Measurements from ENCODE around the gene CEP83. TPM values are rescaled to one million over a fixed set of nuclear protein-coding genes. Genes with fewer than 3 reads are reported as not detected.
A peak's percentile ranks its signal among the peaks of the same experiment; 100 is the strongest.

CEP83 gene
- total RNA-seq, 1 experiment from 2014 or later, result 26.2 TPM

DNA sequence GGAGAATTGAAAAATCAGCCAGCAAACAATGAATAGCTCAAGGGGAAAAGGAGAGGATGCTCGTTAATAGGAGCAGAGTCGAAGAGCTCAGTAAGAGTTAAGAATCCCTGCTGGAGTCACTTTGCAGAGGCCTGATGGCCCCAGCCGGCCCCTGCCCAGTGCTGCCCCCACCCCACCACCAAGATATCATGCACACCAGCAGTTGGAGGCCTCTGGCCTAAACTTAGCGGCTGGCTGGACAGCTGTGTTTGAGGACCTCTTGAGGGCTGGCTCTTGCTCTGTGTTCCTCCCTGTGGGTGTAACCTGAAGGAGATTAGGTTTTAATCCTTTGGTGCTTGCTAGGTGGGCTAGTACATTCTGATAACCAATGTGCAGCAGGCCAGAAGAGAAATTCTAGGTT lies 169.3 kb downstream of the CEP83 start:
- no peak for DNase-seq (ENCODE audit: low spot score)
- Mint-ChIP-seq H3K27me3 (ENCODE audit: low read depth) (no peaks in the 10 kb centered on the region), H3K27ac (no peak overlapping the region), H3K4me3 (no peak overlapping the region), H3K9me3 (no peaks in the 10 kb centered on the region), H3K4me1 (peaks cover 49% of the 10 kb centered on the region), H3K36me3 (no peaks in the 10 kb centered on the region)
- POLR2A ChIA-PET, result no interaction called here
- CTCF ChIA-PET, result interaction anchor here (0.9 to 1.4 kb wide), 4 partner anchors 69 to 244 kb away, joined by 3 to 5 read pairs (median 4); no protein-coding TSS in a partner anchor
- TF ChIP-seq IRF2 (CRISPR knock-in tag; IDR thresholded peaks at IDR 0.05; ENCODE audit: borderline replicate concordance, low read depth) (no peak), OVOL2 (CRISPR knock-in tag; IDR thresholded peaks at IDR 0.05; ENCODE audit: borderline replicate concordance) (no peak), ZNF425 (CRISPR knock-in tag; conservative IDR thresholded peaks at IDR 0.05) (no peak), STAT6 (CRISPR knock-in tag; conservative IDR thresholded peaks at IDR 0.05; ENCODE audit: low read depth) (no peak), IRF1 (CRISPR knock-in tag; IDR thresholded peaks at IDR 0.05) (no peak), NR2C2 (CRISPR knock-in tag; IDR thresholded peaks at IDR 0.05) (no peak), NFYB (CRISPR knock-in tag; conservative IDR thresholded peaks at IDR 0.05; ENCODE audit: low read depth) (no peak), ZNF219 (CRISPR knock-in tag; IDR thresholded peaks at IDR 0.05; ENCODE audit: borderline replicate concordance) (no peak)
- TF ChIP-seq, protein P1, sequence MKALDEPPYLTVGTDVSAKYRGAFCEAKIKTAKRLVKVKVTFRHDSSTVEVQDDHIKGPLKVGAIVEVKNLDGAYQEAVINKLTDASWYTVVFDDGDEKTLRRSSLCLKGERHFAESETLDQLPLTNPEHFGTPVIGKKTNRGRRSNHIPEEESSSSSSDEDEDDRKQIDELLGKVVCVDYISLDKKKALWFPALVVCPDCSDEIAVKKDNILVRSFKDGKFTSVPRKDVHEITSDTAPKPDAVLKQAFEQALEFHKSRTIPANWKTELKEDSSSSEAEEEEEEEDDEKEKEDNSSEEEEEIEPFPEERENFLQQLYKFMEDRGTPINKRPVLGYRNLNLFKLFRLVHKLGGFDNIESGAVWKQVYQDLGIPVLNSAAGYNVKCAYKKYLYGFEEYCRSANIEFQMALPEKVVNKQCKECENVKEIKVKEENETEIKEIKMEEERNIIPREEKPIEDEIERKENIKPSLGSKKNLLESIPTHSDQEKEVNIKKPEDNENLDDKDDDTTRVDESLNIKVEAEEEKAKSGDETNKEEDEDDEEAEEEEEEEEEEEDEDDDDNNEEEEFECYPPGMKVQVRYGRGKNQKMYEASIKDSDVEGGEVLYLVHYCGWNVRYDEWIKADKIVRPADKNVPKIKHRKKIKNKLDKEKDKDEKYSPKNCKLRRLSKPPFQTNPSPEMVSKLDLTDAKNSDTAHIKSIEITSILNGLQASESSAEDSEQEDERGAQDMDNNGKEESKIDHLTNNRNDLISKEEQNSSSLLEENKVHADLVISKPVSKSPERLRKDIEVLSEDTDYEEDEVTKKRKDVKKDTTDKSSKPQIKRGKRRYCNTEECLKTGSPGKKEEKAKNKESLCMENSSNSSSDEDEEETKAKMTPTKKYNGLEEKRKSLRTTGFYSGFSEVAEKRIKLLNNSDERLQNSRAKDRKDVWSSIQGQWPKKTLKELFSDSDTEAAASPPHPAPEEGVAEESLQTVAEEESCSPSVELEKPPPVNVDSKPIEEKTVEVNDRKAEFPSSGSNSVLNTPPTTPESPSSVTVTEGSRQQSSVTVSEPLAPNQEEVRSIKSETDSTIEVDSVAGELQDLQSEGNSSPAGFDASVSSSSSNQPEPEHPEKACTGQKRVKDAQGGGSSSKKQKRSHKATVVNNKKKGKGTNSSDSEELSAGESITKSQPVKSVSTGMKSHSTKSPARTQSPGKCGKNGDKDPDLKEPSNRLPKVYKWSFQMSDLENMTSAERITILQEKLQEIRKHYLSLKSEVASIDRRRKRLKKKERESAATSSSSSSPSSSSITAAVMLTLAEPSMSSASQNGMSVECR (CRISPR knock-in tag; IDR thresholded peaks at IDR 0.05; ENCODE audit: borderline replicate concordance), result no peak
- peak; percentile 56 for ATAC-seq

DNA sequence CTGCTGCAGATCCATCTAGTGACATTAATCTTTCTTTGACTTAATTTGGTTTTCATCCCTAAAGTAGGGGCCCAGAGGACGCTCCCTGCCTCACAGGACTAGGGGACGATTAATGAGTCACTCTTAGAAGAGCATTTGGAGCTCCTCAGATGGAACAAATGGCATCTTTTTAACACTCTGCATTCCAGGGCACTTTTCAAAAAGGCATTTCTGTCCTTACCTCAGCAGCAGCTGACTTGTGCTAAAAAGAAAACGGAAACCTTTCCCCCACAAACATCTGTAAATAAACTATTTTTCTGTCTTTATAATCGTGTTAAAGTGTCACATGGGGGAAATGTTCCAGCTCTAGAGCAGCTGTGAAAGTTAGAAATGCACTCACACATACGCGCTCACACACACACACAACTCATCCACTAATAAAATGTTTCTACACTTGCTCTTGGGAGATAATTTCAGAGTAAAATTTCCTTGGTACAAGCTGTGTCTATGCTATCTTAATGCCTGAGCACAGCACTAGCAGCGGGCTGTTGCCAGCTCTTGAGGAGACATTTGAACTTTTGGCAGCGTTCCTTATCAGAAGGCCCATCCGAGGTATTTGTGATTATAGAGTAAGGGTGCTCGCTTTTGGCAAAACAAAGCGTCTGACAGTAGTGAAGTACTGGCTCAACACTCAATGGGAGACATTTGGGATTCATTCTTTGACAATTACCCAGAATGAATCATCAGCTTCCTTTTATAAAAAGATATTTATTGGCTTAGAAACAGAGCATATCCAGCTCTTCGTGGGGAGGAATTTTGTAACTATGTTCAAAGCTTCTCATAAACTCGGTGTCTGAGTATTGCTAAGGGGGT lies 170.0 kb downstream of the CEP83 start:
- CTCF ChIA-PET, result interaction anchor here (0.9 to 1.4 kb wide), 4 partner anchors 68 to 245 kb away, joined by 3 to 5 read pairs (median 4); no protein-coding TSS in a partner anchor
- Mint-ChIP-seq H3K36me3 (no peaks in the 10 kb centered on the region), H3K4me3 (no peak overlapping the region), H3K4me1 (peaks cover 50% of the 10 kb centered on the region), H3K27ac (no peak overlapping the region), H3K27me3 (ENCODE audit: low read depth) (no peaks in the 10 kb centered on the region), H3K9me3 (no peaks in the 10 kb centered on the region)
- POLR2A ChIA-PET, result no interaction called here
- DNase-seq (ENCODE audit: low spot score) (no peak), ATAC-seq (no peak)
- TF ChIP-seq ZNF425 (CRISPR knock-in tag; conservative IDR thresholded peaks at IDR 0.05), result no peak
- no peak for TF ChIP-seq ESRRA (CRISPR knock-in tag; IDR thresholded peaks at IDR 0.05; ENCODE audit: borderline replicate concordance)
- TF ChIP-seq JUN (CRISPR knock-in tag; IDR thresholded peaks at IDR 0.05), result no peak
- no peak for TF ChIP-seq MAX (CRISPR knock-in tag; IDR thresholded peaks at IDR 0.05)
- TF ChIP-seq ELF4 (CRISPR knock-in tag; IDR thresholded peaks at IDR 0.05; ENCODE audit: low read depth), result no peak
